Psoas muscle (tissue), 8 donors: ENCODE data around the gene KIF12. TPM values are rescaled to one million over a fixed set of nuclear protein-coding genes. Genes with fewer than 3 reads are reported as not detected.

ENCODE experiments used
- ATAC-seq, 4 donors: fragments of 200-7000 bp; cut with Tn5 transposase; one replicate each; pipeline ENCODE4 v1.9.1; 2020; ENCODE audit warnings: moderate library complexity in 3 of 4, mild to moderate bottlenecking in 2 of 4
- DNase-seq, 2 donors: peaks; one replicate each; pipeline ENCODE4 v3.0.0-alpha.2; 2020
- H3K27ac ChIP-seq: fragments of 200-600 bp; one replicate; pipeline ENCODE4 v1.8.0; 2022
- H3K27me3 ChIP-seq, 3 donors: fragments of 200-600 bp in 1 of 3; one replicate each; pipeline versions ENCODE4 v1.6.1 to v1.8.0; 2013 to 2022; ENCODE audit warnings: low read length in 2 of 3, mild to moderate bottlenecking in 2 of 3, moderate library complexity in 1 of 3; ENCODE audit not compliant: insufficient read depth in 3 of 3
- H3K36me3 ChIP-seq, 2 donors: fragments of 200-600 bp in 1 of 2; one replicate each; pipeline versions ENCODE4 v1.6.1 to v1.8.0; 2013 to 2022; ENCODE audit warnings: low read depth in 1 of 2, mild to moderate bottlenecking in 1 of 2, moderate library complexity in 1 of 2; ENCODE audit not compliant: insufficient read depth in 1 of 2
- H3K4me1 ChIP-seq: fragments of 200-600 bp; one replicate; pipeline ENCODE4 v1.8.0; 2022
- H3K4me3 ChIP-seq: fragments of 200-600 bp; one replicate; pipeline ENCODE4 v1.8.0; 2022; ENCODE audit warnings: mild to moderate bottlenecking
- H3K9me3 ChIP-seq: fragments of 200-600 bp; one replicate; pipeline ENCODE4 v1.8.0; 2022
- CTCF ChIP-seq: fragments of 200-600 bp; IDR thresholded peaks from one replicate; pipeline ENCODE4 v1.8.0; 2022; ENCODE audit warnings: antibody characterized with exemption
- WGBS, 3 donors: extraction: QIAGEN DNeasy Blood & Tissue Kit; methylation state at CpG; one replicate each; pipeline versions ENCODE4 v1.1.6 to v1.1.7; 2013; 5-methylcytosine and 5-hydroxymethylcytosine counted together
- intact Hi-C, 2 donors: fragments of 100-400 bp; cut with DNase I; formaldehyde crosslinking; loops; one replicate each; pipeline versions ENCODE4 v1.11.0 to v1.14.2; 2022
- polyA plus RNA-seq, 3 donors: library from polyadenylated mRNA; stranded (reverse); fragments of 200-250 nt; gene quantifications; one replicate each; pipeline ENCODE4 v1.2.3, GENCODE V29; 2013
- total RNA-seq, 4 donors: library from RNA; stranded (reverse); fragmentation: NEBNext Ultra II Directional in 2 of 4; extraction: Animal tissue kit (Norgen Biotek cat#: 25700) in 2 of 4; gene quantifications; one replicate each; pipeline versions ENCODE4 v1.2.1 to v1.2.4, GENCODE V29; 2021 to 2023
- donor health status: healthy with polysubstance abuse.
- donor health status: DM: no; HTN: no; CAD: no; lungs with moderate emphysema.
- donor health status: Bipolar disorder and iron deficiency.
- donor health status: healthy.
- donor health status: DM: yes; HTN: yes; CAD: no.
- donor health status: DM: no; HTN: no; CAD: no.
- donor health status: DM: no; HTN: no; CAD: no.
- donor health status: DM: yes; HTN: yes; CAD: no.

KIF12 gene
- total and polyA plus RNA-seq, 7 donors: 0.03 to 0.13 (median 0.04) TPM; not detected in 4

- intact Hi-C loops: no loop called here
- Histone ChIP-seq H3K4me3 (no peak overlapping the region), H3K27ac (no peak overlapping the region), H3K27me3 (peaks cover 0 to 4% (median 3%) of the 10 kb centered on the region in 3 donors), H3K4me1 (no peaks in the 10 kb centered on the region), H3K36me3 (no peaks in the 10 kb centered on the region), H3K9me3 (no peaks in the 10 kb centered on the region)
- no peak for TF ChIP-seq CTCF
- WGBS, 3 donors: 82 to 85% (median 85%) methylated on average over 8 of the region's 8 CpGs
- ATAC-seq: no peak
- DNase-seq: no peak
Measured at GRCh38 chr9:114065304-114065703, 33.8 kb downstream of the KIF12 start.

GRCh38 chr9:114061830-114062474 is 37.1 kb downstream of the KIF12 start:
- intact Hi-C loops: no loop called here

GRCh38 chr9:114061292-114061691 is 37.8 kb downstream of the KIF12 start:
- no peak for DNase-seq
- 96 to 98% (median 97%) methylated on average over 12 of the region's 12 CpGs for WGBS, 3 donors

More at GRCh38 chr9:114061830-114062474, 37.1 kb downstream of the KIF12 start:
- Histone ChIP-seq H3K27me3 (peaks cover 0 to 4% (median 0%) of the 10 kb centered on the region in 3 donors), H3K9me3 (no peaks in the 10 kb centered on the region), H3K36me3 (no peaks in the 10 kb centered on the region), H3K27ac (no peak overlapping the region), H3K4me3 (no peak overlapping the region), H3K4me1 (peaks cover 11% of the 10 kb centered on the region)
- WGBS, 3 donors: 77 to 83% (median 80%) methylated on average over 4 of the region's 4 CpGs
- ATAC-seq: no peak
- TF ChIP-seq CTCF: no peak
- no peak for DNase-seq

GRCh38 chr9:114060711-114061110 is 38.4 kb downstream of the KIF12 start:
- no peak for ATAC-seq
- intact Hi-C loops: no loop called here
- H3K27me3 ChIP-seq: peaks cover 0 to 4% (median 0%) of the 10 kb centered on the region in 3 donors

More at GRCh38 chr9:114061292-114061691, 37.8 kb downstream of the KIF12 start:
- intact Hi-C loops: no loop called here
- H3K9me3 ChIP-seq: no peaks in the 10 kb centered on the region
- peaks cover 11% of the 10 kb centered on the region for H3K4me1 ChIP-seq
- H3K27me3 ChIP-seq: peaks cover 0 to 4% (median 0%) of the 10 kb centered on the region in 3 donors
- H3K4me3 ChIP-seq: no peak overlapping the region
- no peak for TF ChIP-seq CTCF
- ATAC-seq: no peak
- no peak overlapping the region for H3K27ac ChIP-seq
- no peaks in the 10 kb centered on the region for H3K36me3 ChIP-seq

More at GRCh38 chr9:114060711-114061110, 38.4 kb downstream of the KIF12 start:
- no peak overlapping the region for H3K27ac ChIP-seq
- peaks cover 11% of the 10 kb centered on the region for H3K4me1 ChIP-seq
- H3K36me3 ChIP-seq: no peaks in the 10 kb centered on the region
- no peaks in the 10 kb centered on the region for H3K9me3 ChIP-seq
- WGBS, 3 donors: 78 to 84% (median 78%) methylated on average over 9 of the region's 9 CpGs
- DNase-seq: no peak
- no peak overlapping the region for H3K4me3 ChIP-seq
- TF ChIP-seq CTCF: no peak
